GM12801 (cell line): ENCODE results near the gene TOP3B.

Experiments
- CTCF ChIP-seq: IDR thresholded peaks from one replicate; pipeline ENCODE4 v1.5.1; 2011; ENCODE audit warnings: control low read depth; ENCODE audit not compliant: insufficient read length; ENCODE audit errors: extremely low read depth

The TOP3B gene

GRCh38 chr22:21921729-21922128 lies 60.9 kb downstream of the TOP3B start:
- TF ChIP-seq CTCF = no peak

- no peak for TF ChIP-seq CTCF
These were observed 61.3 kb downstream of the TOP3B start for GRCh38 chr22:21921184-21921721.

- no peak for TF ChIP-seq CTCF
These were observed 62.0 kb downstream of the TOP3B start for GRCh38 chr22:21920341-21921183.

GRCh38 chr22:21919526-21920307 lies 62.9 kb downstream of the TOP3B start:
- TF ChIP-seq CTCF = no peak

GRCh38 chr22:21918466-21919185 lies 64.0 kb downstream of the TOP3B start:
- no peak for TF ChIP-seq CTCF

- no peak for TF ChIP-seq CTCF
These were observed 64.7 kb downstream of the TOP3B start for GRCh38 chr22:21917959-21918261.
